Measurements from ENCODE around the gene GLRX5.

GLRX5 gene

DNA sequence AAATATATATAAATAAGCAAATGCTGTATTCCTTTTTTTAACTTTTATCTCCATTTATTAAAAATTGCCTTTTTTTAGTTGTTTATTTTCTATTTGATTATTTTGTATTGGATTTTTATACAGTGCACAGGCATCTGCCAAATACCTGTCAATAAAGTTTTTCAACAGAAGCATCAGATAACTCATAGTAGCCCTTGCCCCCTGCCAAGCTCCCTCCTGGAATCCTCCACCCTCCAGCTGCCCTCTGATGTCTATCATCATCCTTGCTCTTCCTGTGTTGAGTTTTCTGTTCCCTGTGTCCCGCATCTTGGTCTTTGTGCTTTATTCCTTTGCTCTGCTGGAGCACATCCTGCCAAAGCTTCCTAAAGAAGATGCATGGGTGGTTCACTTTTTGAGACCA lies 16.6 kb downstream of the GLRX5 start:
- ATAC-seq (ENCODE audit: insufficient read depth, low read depth) (no peak), DNase-seq (no peak)
- no peaks in the 10 kb centered on the region for H3K9me3 ChIP-seq (ENCODE audit: insufficient read depth, low read length, severe bottlenecking)
- peaks cover 4% of the 10 kb centered on the region for H3K36me3 ChIP-seq (ENCODE audit: insufficient read depth, low read length)
- no peak overlapping the region for H3K9ac ChIP-seq (ENCODE audit: low read depth, low read length)
- no peak overlapping the region for H3K4me2 ChIP-seq (ENCODE audit: insufficient read depth, low read length)
- no peaks in the 10 kb centered on the region for H3K27me3 ChIP-seq (ENCODE audit: insufficient read depth, low read length, poor library complexity)
- no peak for TF ChIP-seq EZH2 (IDR thresholded peaks at IDR 0.05; ENCODE audit: borderline replicate concordance, low read depth, low read length, severe bottlenecking)
- TF ChIP-seq, protein P1, sequence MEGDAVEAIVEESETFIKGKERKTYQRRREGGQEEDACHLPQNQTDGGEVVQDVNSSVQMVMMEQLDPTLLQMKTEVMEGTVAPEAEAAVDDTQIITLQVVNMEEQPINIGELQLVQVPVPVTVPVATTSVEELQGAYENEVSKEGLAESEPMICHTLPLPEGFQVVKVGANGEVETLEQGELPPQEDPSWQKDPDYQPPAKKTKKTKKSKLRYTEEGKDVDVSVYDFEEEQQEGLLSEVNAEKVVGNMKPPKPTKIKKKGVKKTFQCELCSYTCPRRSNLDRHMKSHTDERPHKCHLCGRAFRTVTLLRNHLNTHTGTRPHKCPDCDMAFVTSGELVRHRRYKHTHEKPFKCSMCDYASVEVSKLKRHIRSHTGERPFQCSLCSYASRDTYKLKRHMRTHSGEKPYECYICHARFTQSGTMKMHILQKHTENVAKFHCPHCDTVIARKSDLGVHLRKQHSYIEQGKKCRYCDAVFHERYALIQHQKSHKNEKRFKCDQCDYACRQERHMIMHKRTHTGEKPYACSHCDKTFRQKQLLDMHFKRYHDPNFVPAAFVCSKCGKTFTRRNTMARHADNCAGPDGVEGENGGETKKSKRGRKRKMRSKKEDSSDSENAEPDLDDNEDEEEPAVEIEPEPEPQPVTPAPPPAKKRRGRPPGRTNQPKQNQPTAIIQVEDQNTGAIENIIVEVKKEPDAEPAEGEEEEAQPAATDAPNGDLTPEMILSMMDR (IDR thresholded peaks at IDR 0.05; ENCODE audit: borderline replicate concordance, extremely low read depth, low read length, poor library complexity, severe bottlenecking), result no peak
- H3K27ac ChIP-seq (ENCODE audit: low read length), result no peak overlapping the region
- H3K4me1 ChIP-seq (ENCODE audit: insufficient read depth, low read length), result no peaks in the 10 kb centered on the region
- peaks cover 11% of the 10 kb centered on the region for H4K20me1 ChIP-seq (ENCODE audit: insufficient read depth, low read length)
- no peaks in the 10 kb centered on the region for H3K79me2 ChIP-seq (ENCODE audit: insufficient read depth, low read length)
- no peak overlapping the region for H2AFZ ChIP-seq (ENCODE audit: low read depth, low read length)
- H3K4me3 ChIP-seq (ENCODE audit: low read depth in 1 of 2, low read length in 2 of 2), result no peak overlapping the region

DNA sequence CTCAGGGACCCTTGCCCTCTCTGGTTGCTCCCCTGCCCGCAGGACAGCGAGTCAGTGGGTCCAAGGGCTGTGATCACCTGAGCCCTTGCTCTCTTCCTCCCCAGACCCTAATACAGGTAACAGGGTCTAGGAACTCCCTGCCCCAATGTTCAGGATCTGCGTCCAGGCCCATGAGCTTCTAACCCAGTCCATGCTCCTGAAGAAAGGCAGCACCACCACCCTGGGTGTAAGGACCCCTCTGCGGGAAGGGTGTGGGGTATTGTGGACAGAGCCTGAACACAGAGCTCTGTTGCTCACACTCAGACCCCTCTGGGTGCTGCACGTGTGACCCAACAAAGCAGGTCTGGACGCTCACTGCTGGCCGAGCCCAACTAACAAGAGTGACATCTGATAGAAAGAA lies 18.3 kb downstream of the GLRX5 start:
- no peaks in the 10 kb centered on the region for H3K9me3 ChIP-seq (ENCODE audit: insufficient read depth, low read length, severe bottlenecking)
- H3K4me2 ChIP-seq (ENCODE audit: insufficient read depth, low read length), result no peak overlapping the region
- no peaks in the 10 kb centered on the region for H3K36me3 ChIP-seq (ENCODE audit: insufficient read depth, low read length)
- no peak overlapping the region for H2AFZ ChIP-seq (ENCODE audit: low read depth, low read length)
- H3K4me3 ChIP-seq (ENCODE audit: low read depth in 1 of 2, low read length in 2 of 2), result no peak overlapping the region
- no peak overlapping the region for H3K27ac ChIP-seq (ENCODE audit: low read length)
- peaks cover 6% of the 10 kb centered on the region for H4K20me1 ChIP-seq (ENCODE audit: insufficient read depth, low read length)
- DNase-seq (no peak), ATAC-seq (ENCODE audit: insufficient read depth, low read depth) (no peak)
- H3K79me2 ChIP-seq (ENCODE audit: insufficient read depth, low read length), result no peaks in the 10 kb centered on the region
- no peaks in the 10 kb centered on the region for H3K4me1 ChIP-seq (ENCODE audit: insufficient read depth, low read length)
- no peak overlapping the region for H3K9ac ChIP-seq (ENCODE audit: low read depth, low read length)
- no peak for TF ChIP-seq EZH2 (IDR thresholded peaks at IDR 0.05; ENCODE audit: borderline replicate concordance, low read depth, low read length, severe bottlenecking)
- TF ChIP-seq, protein P1 (IDR thresholded peaks at IDR 0.05; ENCODE audit: borderline replicate concordance, extremely low read depth, low read length, poor library complexity, severe bottlenecking), result no peak
- no peaks in the 10 kb centered on the region for H3K27me3 ChIP-seq (ENCODE audit: insufficient read depth, low read length, poor library complexity)

DNA sequence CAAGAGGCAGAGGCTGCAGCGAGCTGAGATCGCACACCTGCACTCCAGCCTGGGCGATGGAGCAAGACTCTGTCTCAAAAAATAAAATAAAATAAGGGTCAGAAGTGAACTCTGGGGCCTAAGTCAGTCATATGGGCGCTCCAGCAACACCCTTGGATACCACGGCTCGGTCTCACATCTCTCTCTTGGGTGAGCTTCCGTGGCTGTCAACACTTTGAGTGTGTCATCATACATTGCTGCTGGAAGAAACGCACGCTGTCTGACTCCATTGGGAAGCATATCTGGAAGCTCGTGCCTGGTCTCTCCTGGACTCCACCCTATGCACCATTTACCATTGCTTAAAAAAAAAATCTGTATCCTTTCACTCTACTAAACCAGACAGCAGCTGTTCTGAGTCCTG lies 20.2 kb downstream of the GLRX5 start:
- Histone ChIP-seq H4K20me1 (ENCODE audit: insufficient read depth, low read length) (peaks cover 5% of the 10 kb centered on the region), H3K27ac (ENCODE audit: low read length) (no peak overlapping the region), H3K4me1 (ENCODE audit: insufficient read depth, low read length) (no peaks in the 10 kb centered on the region), H3K4me3 (ENCODE audit: low read depth in 1 of 2, low read length in 2 of 2) (no peak overlapping the region), H3K4me2 (ENCODE audit: insufficient read depth, low read length) (no peak overlapping the region), H3K9me3 (ENCODE audit: insufficient read depth, low read length, severe bottlenecking) (no peaks in the 10 kb centered on the region), H3K27me3 (ENCODE audit: insufficient read depth, low read length, poor library complexity) (no peaks in the 10 kb centered on the region), H3K36me3 (ENCODE audit: insufficient read depth, low read length) (no peaks in the 10 kb centered on the region), H3K9ac (ENCODE audit: low read depth, low read length) (no peak overlapping the region), H3K79me2 (ENCODE audit: insufficient read depth, low read length) (no peaks in the 10 kb centered on the region), H2AFZ (ENCODE audit: low read depth, low read length) (no peak overlapping the region)
- TF ChIP-seq EZH2 (IDR thresholded peaks at IDR 0.05; ENCODE audit: borderline replicate concordance, low read depth, low read length, severe bottlenecking), result no peak
- TF ChIP-seq, protein P1 (IDR thresholded peaks at IDR 0.05; ENCODE audit: borderline replicate concordance, extremely low read depth, low read length, poor library complexity, severe bottlenecking), result no peak
- DNase-seq, result no peak
- ATAC-seq (ENCODE audit: insufficient read depth, low read depth), result no peak

DNA sequence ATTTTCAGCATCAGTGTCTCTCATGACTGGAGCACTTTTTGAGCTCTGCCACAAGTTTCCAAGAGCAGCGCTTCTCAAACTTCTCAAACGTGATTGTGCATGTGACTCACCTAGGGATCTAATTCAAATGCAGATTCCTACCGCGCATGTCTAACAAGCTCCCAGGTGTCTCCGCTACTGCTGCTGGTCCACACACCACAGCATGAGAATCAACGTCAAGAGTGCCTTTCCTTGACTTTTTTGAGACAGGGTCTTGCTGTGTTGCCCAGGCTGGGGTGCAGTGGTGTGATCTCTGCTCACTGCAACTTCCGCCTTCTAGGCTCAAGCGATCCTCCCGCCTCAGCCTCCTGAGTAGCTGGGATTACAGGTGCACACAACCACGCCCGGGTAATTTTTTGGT lies 22.4 kb downstream of the GLRX5 start:
- no peak for TF ChIP-seq EZH2 (IDR thresholded peaks at IDR 0.05; ENCODE audit: borderline replicate concordance, low read depth, low read length, severe bottlenecking)
- TF ChIP-seq, protein P1 (IDR thresholded peaks at IDR 0.05; ENCODE audit: borderline replicate concordance, extremely low read depth, low read length, poor library complexity, severe bottlenecking), result no peak
- peaks cover 3% of the 10 kb centered on the region; the same call in 1 of the 2 replicates for H4K20me1 ChIP-seq (ENCODE audit: insufficient read depth, low read length)
- H3K27ac ChIP-seq (ENCODE audit: low read length), result no peak overlapping the region
- H3K4me2 ChIP-seq (ENCODE audit: insufficient read depth, low read length), result no peak overlapping the region
- H2AFZ ChIP-seq (ENCODE audit: low read depth, low read length), result no peak overlapping the region
- H3K4me1 ChIP-seq (ENCODE audit: insufficient read depth, low read length), result no peaks in the 10 kb centered on the region
- H3K79me2 ChIP-seq (ENCODE audit: insufficient read depth, low read length), result no peaks in the 10 kb centered on the region
- H3K4me3 ChIP-seq (ENCODE audit: low read depth in 1 of 2, low read length in 2 of 2), result no peak overlapping the region
- H3K27me3 ChIP-seq (ENCODE audit: insufficient read depth, low read length, poor library complexity), result no peaks in the 10 kb centered on the region
- ATAC-seq (ENCODE audit: insufficient read depth, low read depth), result no peak
- no peaks in the 10 kb centered on the region for H3K9me3 ChIP-seq (ENCODE audit: insufficient read depth, low read length, severe bottlenecking)
- H3K36me3 ChIP-seq (ENCODE audit: insufficient read depth, low read length), result no peaks in the 10 kb centered on the region
- no peak overlapping the region for H3K9ac ChIP-seq (ENCODE audit: low read depth, low read length)
- DNase-seq, result no peak
